Neural crest cell (in vitro differentiated cells): Measurements from ENCODE around the gene RITA1. TPM values are rescaled to one million over a fixed set of nuclear protein-coding genes. Genes with fewer than 3 reads are reported as not detected.

Source experiments
- DNase-seq: peaks from one replicate; pipeline ENCODE4 v3.0.0; 2021; ENCODE audit warnings: low read depth, mixed read lengths, low spot score
- H3K27ac Mint-ChIP-seq: one replicate; pipeline ENCODE4 v1.8.0; 2021; ENCODE audit warnings: mild to moderate bottlenecking, mixed read lengths; ENCODE audit not compliant: unreplicated experiment
- H3K27me3 Mint-ChIP-seq: 2 replicates; pipeline ENCODE4 v1.8.0; 2021; ENCODE audit warnings: low read depth, mild to moderate bottlenecking, mixed read lengths
- H3K36me3 Mint-ChIP-seq: 2 replicates; pipeline ENCODE4 v1.8.0; 2021; ENCODE audit warnings: low read depth, mild to moderate bottlenecking, mixed read lengths
- H3K4me1 Mint-ChIP-seq: 2 replicates; pipeline ENCODE4 v1.8.0; 2021; ENCODE audit warnings: mixed read lengths
- H3K4me3 Mint-ChIP-seq: one replicate; pipeline ENCODE4 v1.8.0; 2021; ENCODE audit warnings: mild to moderate bottlenecking, mixed read lengths
- H3K9me3 Mint-ChIP-seq: 2 replicates; pipeline ENCODE4 v1.8.0; 2021; ENCODE audit warnings: mixed read lengths
- total RNA-seq: library from RNA; stranded (reverse); gene quantifications from 2 replicates; pipeline ENCODE4 v1.2.1, GENCODE V29; 2021
- TF ChIP-seq, protein P1 (sequence below): fragments of 200-600 bp; sonication (generic); conservative IDR thresholded peaks from 2 replicates; pipeline ENCODE4 v1.5.0; 2021; ENCODE audit warnings: antibody characterized with exemption, mild to moderate bottlenecking

The RITA1 gene
- total RNA-seq, 1 donor from 2014 or later = 20.1 TPM

DNA sequence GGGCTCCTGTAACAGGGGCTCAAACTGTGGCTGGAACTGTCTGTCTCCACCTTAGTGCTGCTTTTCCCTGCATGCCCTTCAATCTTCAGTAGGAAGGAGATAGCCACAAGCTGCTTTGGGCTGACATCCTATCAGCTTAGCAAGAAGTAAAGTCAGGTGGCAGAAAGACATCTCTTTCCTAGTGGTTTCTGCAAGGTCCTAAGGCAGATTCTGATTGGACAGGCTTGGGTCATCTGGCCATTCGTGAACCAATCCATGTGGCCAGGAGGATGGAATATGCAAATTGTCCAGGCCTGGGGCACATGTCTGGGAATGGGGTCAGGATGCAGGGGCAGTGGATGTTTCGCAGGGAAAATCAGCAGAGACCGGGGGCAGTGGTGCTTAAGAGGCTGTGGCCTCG, 5.2 kb downstream of the RITA1 start:
- Mint-ChIP-seq H3K27me3 (no peaks in the 10 kb centered on the region), H3K27ac (peak overlapping the region; percentile 96), H3K4me3 (peak overlapping the region; percentile 76), H3K4me1 (peaks cover 39% of the 10 kb centered on the region), H3K9me3 (no peaks in the 10 kb centered on the region), H3K36me3 (peaks cover 10% of the 10 kb centered on the region)
- TF ChIP-seq, protein P1, sequence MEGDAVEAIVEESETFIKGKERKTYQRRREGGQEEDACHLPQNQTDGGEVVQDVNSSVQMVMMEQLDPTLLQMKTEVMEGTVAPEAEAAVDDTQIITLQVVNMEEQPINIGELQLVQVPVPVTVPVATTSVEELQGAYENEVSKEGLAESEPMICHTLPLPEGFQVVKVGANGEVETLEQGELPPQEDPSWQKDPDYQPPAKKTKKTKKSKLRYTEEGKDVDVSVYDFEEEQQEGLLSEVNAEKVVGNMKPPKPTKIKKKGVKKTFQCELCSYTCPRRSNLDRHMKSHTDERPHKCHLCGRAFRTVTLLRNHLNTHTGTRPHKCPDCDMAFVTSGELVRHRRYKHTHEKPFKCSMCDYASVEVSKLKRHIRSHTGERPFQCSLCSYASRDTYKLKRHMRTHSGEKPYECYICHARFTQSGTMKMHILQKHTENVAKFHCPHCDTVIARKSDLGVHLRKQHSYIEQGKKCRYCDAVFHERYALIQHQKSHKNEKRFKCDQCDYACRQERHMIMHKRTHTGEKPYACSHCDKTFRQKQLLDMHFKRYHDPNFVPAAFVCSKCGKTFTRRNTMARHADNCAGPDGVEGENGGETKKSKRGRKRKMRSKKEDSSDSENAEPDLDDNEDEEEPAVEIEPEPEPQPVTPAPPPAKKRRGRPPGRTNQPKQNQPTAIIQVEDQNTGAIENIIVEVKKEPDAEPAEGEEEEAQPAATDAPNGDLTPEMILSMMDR = no peak
- DNase-seq = no peak

DNA sequence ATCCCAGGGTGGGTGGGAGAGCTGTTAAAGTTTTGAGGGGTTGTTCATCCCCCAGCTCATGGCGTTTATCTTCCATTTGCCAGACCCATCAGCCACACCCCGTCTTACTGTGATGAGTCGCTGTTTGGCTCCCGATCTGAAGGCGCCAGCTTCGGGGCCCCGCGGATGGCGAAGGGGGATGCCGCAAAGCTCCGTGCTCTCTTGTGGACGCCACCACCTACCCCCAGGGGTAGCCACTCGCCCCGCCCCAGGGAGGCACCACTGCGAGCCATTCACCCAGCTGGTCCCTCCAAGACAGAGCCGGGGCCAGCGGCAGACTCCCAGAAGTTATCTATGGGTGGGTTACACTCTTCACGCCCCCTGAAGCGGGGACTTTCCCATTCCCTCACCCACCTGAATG, 5.7 kb downstream of the RITA1 start:
- TF ChIP-seq, protein P1 = no peak
- no peak for DNase-seq
- Mint-ChIP-seq H3K4me3 (no peak overlapping the region), H3K27me3 (no peaks in the 10 kb centered on the region), H3K4me1 (peaks cover 36% of the 10 kb centered on the region), H3K27ac (no peak overlapping the region), H3K36me3 (peaks cover 10% of the 10 kb centered on the region), H3K9me3 (no peaks in the 10 kb centered on the region)

DNA sequence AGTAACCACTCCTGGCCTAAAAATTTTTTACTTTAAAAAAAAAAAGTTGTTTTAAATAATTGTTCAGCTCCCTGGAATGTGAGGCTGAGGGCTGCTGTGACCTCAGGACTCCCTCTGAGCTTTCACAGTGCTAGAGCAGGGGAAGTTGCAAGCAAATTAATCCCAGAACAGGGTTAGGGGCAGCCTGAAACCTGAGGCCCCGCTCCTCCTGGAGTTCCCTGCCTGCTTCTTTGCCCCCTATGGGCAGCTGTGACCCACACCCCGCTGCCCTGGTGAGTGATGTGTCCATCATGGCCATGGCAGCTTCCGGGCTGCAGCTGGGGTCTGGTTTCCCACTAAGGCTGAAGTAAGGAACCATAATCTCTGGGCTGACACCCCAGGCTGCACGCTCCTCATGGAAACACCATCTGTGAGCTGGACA, 9.5 kb downstream of the RITA1 start:
- Mint-ChIP-seq H3K27me3 (no peaks in the 10 kb centered on the region), H3K9me3 (no peaks in the 10 kb centered on the region), H3K27ac (no peak overlapping the region), H3K4me3 (no peak overlapping the region), H3K36me3 (peaks cover 6% of the 10 kb centered on the region), H3K4me1 (peaks cover 25% of the 10 kb centered on the region)
- no peak for DNase-seq
- TF ChIP-seq, protein P1 = no peak

DNA sequence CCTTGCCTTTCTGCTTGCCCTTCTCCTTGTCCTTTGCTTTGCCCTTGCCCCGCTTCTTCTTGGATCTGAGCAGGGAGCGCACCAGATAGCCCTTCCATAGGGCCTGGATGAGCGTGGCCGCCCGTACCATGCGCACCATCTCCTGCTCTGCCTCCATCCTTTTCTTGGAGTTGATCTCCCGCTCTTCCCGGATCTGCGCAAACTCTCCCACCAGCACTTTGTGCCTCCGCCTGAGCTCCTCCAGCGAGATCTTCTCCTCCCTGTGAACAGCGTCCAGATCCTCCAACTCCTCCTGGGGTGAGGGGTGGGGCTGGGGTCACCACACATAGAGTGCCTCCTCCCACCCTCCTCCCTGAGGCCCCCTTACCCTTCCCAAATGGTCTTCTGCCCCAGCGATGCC, 10.1 kb downstream of the RITA1 start:
- TF ChIP-seq, protein P1 = no peak
- no peak for DNase-seq
- Mint-ChIP-seq H3K27me3 (no peaks in the 10 kb centered on the region), H3K9me3 (no peaks in the 10 kb centered on the region), H3K4me3 (no peak overlapping the region), H3K4me1 (peaks cover 22% of the 10 kb centered on the region), H3K27ac (peak overlapping the region; percentile 59), H3K36me3 (peaks cover 4% of the 10 kb centered on the region)

DNA sequence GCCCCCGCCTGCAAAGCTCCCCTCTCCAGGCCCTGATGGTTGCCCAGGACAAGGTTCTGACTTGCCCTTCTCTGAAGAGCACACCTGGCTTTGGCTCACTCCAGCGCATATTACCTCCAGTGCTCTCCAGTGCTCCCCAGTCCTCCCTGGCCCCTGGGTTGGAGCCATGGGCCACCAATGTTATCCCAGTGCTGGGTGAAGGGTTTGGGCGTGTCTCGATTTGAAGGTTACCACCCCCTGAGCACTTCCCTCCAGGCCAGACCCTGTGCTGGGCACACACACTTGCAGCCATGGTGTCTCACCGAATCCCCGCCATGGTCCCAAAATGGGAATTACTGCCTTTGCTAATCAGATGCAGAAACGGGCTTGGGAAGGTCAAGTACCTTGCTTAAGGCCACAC, 11.1 kb downstream of the RITA1 start:
- Mint-ChIP-seq H3K4me1 (peaks cover 18% of the 10 kb centered on the region), H3K9me3 (no peaks in the 10 kb centered on the region), H3K27ac (no peak overlapping the region), H3K4me3 (peak overlapping the region; percentile 66), H3K36me3 (no peaks in the 10 kb centered on the region), H3K27me3 (no peaks in the 10 kb centered on the region)
- TF ChIP-seq, protein P1 = no peak
- no peak for DNase-seq

DNA sequence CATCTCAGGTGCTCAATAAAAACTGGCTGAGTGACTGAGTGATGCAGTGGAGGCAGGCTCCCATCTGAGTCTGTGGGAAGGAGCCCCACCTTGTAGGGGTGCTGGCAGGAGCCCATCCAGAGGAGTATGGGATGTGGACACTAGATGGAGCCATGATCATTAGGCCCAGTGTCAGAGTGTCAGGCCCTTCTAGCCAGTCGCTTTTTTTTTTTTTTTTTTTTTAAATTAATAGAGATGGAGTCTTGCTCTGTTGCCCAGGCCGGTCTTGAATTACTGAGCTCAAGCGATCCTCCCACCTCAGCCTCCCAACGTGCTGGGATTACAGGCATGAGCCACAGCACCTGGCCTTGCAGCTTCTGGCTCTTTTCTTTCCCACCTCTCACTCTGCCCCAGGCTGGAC, 11.5 kb downstream of the RITA1 start:
- TF ChIP-seq, protein P1 = peak; percentile 69
- peak overlapping the region; percentile 43 for H3K27ac Mint-ChIP-seq
- H3K4me3 Mint-ChIP-seq = peak overlapping the region; percentile 66
- no peaks in the 10 kb centered on the region for H3K36me3 Mint-ChIP-seq
- H3K27me3 Mint-ChIP-seq = no peaks in the 10 kb centered on the region
- no peaks in the 10 kb centered on the region for H3K9me3 Mint-ChIP-seq
- peak; percentile 43 for DNase-seq
- H3K4me1 Mint-ChIP-seq = peaks cover 16% of the 10 kb centered on the region
